Tongue (tissue), 2 donors: ENCODE data around the gene MTMR3. TPM values are rescaled to one million over a fixed set of nuclear protein-coding genes. Genes with fewer than 3 reads are reported as not detected.
A peak's percentile ranks its signal among the peaks of the same experiment; 100 is the strongest.

Experiments used
- DNase-seq: peaks from one replicate; pipeline ENCODE4 v3.0.0-alpha.2; 2015
- total RNA-seq: library from RNA; depleted of rRNA; stranded (reverse); fragments of >200 nt; gene quantifications from one replicate; pipeline ENCODE4 v1.2.3, GENCODE V29; 2014

MTMR3 gene
- total RNA-seq, 1 donor from 2014 or later: 68.2 TPM

DNA sequence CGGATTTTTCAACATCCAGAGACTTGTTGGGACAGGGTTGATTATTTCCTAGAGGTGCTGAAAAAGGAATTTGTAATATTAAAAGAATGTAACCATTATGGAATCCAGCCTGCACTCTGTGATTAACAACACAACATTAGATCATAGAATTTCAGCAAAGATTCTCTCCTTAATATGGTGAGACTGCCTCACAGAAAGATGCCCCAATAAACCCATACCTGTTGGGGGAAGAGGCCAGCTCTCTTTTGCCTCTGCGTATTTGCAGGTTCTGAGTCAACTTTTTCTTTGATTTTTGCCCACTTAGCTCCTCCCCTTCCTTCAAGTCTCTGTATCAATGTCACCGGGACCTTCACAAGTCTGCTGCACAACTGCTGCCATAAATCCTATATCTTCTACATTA is 12.4 kb upstream of the MTMR3 start:
- no peak for DNase-seq

DNA sequence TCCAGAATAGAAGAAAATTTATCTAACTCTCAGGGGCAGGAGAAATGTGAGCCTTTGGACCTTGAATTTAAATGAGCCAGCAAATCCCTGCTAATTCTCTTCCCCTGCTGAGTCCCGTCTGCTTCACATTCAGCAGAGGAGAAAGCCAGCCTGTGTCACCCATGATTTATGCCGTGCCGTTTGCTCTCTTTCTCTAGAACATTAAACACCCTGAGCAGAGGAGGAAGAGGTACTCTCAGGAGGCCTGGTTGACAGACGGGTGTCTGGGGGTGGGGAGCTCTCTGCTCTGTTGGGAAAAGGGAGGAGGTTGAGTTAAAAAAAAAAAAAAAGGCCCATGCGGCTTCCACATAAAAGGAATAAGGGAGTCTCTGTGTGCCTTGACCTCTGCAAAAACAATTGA is 11.3 kb upstream of the MTMR3 start:
- DNase-seq: peak; percentile 10

DNA sequence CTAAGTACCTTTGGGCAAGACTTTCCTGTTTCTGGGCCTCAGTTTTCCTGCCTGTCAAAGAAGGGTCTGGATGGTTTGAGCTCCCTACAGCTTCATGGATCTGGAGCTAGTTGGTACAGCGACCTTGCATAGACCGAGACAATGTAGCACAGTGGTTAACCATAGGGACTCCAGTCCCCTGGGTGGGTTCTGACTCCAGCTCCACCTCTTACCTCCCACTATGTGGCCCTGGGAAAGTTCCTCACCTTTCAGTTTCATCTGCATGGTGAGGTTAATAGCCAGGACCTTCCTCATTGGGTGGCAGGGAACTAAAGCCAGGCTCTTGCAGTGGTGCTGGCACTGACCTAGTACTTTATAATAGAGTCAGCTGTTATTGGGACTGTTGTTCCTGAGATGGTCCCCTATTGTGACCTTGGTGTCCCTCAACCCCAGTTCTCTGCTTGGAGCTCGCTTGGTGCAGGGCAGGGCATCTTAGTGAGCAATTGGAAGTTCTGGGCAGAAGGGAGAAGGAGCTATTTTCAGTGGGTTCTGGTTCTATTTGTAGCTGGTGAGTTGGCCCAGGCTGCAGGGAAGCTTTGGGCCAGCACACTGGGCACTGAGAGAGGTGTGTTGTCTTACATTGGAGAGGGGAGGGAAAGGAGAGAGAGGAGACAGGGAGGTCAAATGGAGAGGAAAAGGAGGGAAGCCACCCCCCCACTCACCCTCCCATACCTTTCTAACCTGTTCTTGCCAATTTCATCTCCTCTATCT is 10.7 kb upstream of the MTMR3 start:
- DNase-seq: no peak

DNA sequence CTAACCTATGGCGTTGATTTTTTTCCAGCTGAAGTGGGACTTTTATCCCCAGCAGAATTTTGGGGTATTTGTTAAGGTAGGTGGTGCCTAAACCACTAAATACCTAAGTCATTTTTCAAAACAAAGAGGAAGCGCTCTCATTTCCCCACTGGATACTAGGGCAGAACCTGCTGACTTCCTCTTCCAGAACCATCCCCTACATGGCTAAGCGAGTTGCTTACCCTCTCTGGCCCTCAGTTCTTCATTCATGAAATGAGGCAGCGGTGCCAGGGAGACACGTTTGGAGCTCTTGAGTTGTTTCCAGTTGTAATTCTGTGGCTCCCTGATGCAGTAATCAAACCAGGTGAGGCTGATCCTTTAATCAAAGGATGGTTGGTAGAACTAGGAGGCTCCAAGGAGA is 10.0 kb upstream of the MTMR3 start:
- DNase-seq: no peak

DNA sequence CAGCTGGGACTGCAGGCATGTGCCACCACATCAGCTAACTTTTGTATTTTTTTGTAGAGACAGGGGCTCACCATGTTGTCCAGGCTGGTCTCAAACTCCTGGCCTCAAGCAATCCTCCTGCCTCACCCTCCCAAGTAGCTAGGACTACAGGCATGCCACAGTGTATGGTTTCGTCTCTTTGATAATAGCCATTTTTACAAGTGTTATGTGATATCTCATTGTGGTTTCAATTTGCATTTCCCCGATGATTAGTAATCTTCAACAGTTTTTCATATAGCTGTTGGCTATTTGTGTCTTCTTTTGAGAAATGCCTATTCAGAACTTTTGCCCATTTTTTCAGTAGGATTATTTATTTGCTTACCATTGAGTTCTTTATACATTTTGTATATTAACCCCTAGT is 9.0 kb upstream of the MTMR3 start:
- no peak for DNase-seq

DNA sequence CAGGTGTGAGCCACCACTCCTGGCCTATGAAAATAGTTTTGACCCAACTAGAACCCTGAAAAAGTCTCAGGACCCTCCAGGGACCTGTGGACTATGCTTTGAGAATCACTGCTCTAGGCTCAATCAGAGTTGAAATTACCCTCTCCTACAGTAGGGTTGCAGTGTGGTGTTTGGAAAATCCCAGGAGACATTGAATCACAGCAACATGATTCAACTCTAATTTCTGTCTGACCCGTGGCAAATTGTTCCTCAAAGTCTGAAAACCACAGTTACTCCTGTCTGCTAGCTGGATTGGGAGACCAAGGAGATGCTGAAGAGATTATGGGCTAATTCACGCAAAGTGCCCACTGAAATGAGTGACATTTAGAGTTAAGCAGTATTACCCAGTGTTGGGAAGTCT is 5.4 kb upstream of the MTMR3 start:
- no peak for DNase-seq

DNA sequence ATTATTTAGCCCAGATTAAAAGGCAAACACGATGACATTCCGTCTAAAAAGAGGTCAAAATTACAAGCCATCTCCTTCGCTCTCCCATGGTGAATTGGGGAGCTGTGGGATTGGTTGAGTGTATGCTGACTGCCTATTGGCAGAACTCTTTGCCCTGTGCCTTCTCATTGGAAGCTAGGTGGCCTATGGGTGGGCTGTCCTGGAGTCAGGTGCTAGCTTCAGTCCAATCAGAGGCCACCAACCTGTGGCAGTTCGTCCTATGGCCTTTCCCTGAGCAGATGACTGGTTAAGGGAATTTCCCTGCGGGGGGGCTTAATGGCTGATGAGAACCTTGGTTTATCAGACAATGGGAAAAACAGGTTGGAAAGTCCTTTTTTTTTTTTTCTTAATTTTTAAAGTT is 3.2 kb upstream of the MTMR3 start:
- no peak for DNase-seq

DNA sequence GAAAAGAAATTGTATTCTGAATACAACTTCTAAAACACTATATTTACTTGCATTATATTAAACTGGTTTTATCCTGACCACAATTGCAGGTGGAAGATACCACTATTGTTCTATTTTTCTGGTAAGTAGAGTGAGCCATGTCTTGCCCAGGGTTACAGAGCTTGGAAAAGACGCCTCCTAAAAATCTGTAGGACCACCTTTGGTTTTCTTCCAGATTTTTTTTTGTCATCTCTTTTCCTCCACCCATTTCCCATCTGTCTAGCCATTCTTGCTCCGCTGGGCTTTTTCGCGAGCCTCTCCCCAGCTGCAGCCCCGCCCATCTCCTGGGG is 294 bp upstream of the MTMR3 start:
- DNase-seq: no peak

DNA sequence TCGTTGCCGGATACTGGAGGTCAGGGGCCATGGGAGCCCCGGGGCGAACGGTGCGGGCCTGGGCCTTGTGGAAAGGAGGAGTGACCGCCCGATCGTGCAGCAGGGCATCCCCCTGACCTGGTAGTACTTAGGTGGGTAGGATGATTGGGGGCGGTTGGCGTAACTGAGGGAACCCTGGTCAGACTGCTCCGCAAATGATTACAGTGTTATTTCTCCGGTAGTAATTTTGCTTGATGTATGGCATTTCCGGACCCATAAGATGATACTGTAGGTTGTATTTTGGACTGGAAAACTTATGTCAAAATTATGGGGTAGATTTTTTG is 762 bp downstream of the MTMR3 start:
- DNase-seq: no peak

DNA sequence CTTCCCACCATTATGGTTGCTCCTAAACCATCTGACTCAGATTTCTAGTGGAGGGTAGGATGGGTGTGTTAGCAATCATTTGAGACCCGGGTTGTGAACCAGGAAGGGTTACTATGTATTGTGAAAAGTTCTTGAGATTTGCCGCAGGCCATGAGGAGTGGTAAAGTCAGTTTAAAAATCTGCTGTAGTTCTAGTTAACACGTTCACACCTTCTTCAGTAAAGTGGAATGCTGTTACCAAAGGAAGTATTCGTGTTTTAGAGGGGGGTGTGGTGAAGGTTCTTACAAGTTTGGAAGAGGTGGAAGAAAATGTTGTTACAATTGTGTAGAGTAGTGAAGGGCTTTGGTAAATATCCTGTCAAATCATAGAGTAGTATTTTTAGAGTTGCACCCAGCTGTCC is 2.6 kb downstream of the MTMR3 start:
- DNase-seq: no peak

DNA sequence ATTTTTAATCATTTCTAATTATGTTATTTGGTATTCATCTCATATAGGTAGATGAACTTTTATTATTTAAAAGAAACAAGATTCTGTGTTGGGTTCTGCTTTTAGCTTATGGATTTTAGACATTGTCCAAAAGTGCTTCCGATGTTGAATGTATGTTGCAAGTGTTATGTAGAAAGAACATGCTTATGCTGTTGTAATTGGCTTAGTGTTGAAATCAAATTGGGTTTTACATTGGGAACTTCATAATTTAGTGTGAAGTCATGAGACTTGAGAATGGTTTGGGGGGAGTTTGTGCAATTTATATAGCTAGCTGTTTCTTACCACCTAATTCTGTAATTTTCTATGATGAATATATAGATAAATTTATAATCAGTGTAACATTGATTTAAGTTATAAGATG is 3.6 kb downstream of the MTMR3 start:
- DNase-seq: no peak

DNA sequence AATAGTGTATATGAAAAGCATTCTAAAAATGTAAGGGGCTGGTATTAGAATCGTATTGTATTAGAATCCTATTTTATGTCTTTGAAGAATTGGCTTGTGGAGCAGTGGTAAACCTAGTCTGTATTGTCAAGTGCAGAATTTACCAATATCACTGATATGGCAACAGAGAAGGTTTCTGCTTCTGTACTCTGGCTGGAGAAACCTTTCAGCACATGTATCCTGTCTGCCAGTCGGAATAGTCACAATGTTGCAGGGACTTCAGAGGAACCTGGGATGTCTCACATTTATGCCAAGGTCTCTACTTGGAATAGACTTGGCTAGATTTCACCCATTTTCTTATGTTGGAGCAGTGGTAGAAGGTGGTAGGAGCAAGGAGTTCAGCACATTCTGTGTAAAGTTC is 4.4 kb downstream of the MTMR3 start:
- DNase-seq: no peak

DNA sequence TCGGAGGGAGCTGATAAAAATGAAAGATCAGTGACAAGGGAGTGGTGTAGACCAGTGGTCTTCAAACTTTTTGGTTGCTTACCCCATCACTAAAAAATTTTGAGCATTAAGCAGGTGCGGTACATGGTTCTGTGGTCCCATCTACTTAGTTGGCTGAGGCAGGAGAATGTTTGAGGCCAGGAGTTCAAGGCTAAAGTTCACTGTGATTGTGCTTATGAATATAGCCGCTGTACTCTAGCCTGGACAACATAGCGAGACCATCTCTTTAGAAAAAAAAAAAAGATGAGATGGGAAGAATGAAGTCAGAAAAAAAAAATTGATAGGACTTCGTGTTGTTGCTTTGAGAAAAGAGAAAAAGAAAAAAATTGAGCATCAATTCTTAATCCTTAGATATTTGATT is 7.8 kb downstream of the MTMR3 start:
- DNase-seq: no peak

DNA sequence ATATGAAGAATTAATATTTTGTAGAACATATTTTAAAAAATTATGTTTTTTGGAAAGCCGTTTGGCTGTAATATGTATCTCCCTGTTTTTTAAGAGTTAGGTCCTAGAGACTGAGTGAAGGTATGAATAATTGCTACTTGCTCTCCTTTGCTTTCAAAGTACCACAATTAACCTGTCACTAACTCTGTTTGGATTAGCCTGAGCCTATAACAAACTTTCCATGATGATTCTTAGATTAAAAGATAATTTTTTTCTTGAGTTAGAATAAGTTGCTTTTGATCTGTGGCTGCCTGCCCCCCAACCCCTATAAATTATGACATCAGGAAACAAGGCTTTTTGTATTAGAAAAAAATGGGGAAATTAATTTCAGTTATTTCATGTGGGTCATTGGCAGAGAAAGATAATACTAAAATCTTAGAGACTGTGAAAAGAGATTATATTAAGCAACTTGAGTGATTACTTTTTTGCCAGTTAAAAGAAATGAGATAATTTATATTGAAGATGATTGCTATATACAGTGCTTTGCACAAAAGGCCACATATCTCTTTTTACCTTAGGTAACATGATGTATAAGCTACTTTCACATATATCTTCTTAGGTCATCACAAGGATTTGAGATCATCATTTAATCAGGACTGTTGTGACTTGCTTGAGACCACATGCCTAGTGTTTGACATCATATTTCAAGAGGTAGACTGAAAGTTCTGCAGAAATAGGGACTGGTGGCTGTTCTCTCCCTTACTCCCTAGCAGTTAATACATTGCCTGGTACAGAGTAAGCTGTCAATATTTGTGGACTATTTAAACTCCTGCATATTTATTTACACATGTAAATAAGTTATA is 9.6 kb downstream of the MTMR3 start:
- DNase-seq: no peak

DNA sequence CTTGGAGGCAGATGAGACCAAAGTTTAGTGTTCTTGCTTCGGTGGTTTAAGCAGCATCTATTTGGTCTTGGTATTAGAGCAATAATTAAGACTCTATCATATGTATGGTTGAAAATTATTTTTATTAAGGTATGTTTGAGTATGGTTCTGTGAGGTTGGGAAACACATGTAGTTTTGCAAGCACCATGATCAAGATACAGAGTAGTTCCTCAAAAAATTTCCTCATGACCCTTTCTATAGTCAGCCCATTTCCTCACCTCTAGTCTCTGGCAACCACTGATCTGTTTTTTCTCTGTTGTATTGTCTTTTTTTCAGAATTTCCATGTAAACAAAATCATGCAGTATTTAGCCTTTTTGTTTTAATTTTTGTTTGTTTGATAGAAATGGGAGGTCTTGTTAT is 18.4 kb downstream of the MTMR3 start:
- no peak for DNase-seq

DNA sequence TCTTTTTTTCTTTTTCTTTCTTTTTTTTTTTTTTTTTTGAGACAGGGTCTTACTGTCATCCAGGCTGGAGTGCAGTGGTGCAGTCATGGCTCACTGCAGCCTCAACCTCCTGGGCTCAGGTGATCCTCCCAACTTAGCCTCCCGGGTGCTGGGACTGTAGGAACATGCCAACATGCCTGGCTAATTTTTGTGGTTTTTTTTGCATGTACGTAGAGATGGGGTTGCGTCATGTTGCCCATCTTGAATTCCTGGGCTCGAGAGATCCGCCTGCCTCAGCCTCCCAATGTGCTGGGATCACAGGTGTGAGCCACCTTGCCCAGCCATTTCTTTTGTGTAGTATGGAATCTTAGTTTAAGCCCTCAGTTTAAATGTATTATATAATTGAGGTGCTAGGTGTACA is 20.4 kb downstream of the MTMR3 start:
- no peak for DNase-seq

DNA sequence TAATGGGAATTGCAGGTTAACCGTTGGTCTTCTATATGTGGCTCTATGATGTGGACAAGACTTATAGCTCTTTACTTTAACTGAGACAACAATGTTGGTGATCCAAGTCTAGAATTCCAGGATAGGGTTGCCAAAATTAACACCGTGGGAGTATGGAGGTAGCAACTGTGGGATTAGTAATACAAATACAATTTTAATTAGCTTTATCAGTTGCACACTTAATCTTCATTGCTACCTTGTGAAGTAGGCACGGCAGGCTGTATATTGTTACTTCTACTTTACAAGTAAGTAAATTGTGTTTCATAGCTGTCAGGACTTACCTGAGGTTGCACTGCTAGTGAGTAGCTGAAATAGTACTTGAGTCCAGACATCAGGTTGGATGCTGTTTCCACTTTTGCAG is 21.0 kb downstream of the MTMR3 start:
- DNase-seq: no peak

DNA sequence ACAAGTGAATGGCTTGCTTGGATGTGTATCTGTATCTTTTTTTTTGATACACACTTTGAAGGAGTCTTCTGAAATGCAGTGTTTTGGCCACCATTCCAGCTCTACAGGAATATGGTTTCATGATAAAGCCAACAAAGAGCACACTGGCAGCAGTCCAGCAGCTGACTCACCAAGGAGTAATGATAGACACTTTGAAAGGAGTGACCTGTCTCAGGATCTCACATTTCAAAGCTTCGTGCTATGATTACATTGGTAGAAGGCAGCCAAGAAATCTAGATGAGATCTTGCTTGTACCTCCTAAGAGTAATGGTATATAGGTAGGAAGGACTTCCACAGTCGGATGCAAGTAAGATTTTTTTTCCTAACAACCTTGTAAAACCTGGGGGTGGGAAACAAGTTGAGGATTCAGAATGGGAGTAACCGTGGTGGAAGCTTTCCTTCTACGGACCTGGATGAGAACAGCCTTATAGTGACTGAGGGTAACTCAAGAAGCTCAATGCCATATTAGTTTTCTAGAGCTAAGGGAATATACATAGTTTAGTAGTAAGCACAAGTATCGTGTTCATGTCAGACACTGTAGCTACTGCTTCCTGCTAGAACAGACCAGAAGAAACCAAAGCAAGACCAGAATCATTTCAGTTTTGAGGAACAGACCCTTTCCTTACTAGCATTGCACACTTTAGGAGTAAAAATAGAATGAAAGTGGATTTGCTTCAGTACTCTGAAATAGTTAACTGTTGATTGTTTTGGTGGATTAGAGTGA is 25.0 kb downstream of the MTMR3 start:
- peak; percentile 89 for DNase-seq

DNA sequence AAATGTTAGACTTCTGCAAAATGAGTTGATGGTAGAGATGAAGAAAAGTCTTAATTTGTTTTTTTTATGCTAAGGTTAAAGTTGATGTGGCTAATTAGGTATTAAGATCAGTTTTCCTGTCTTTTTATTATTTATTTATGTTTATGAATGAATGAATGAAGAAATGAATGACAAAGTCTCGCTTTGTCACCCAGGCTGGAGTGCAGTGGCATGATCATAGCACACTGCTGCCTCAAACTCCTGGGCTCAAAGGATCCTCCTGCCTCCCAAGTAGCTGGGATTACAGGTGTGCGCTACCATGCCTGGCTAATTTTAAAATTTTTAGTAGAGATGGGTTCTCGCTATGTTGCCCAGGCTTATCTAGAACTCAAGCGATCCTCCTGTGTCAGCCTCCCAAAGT is 29.2 kb downstream of the MTMR3 start:
- no peak for DNase-seq

DNA sequence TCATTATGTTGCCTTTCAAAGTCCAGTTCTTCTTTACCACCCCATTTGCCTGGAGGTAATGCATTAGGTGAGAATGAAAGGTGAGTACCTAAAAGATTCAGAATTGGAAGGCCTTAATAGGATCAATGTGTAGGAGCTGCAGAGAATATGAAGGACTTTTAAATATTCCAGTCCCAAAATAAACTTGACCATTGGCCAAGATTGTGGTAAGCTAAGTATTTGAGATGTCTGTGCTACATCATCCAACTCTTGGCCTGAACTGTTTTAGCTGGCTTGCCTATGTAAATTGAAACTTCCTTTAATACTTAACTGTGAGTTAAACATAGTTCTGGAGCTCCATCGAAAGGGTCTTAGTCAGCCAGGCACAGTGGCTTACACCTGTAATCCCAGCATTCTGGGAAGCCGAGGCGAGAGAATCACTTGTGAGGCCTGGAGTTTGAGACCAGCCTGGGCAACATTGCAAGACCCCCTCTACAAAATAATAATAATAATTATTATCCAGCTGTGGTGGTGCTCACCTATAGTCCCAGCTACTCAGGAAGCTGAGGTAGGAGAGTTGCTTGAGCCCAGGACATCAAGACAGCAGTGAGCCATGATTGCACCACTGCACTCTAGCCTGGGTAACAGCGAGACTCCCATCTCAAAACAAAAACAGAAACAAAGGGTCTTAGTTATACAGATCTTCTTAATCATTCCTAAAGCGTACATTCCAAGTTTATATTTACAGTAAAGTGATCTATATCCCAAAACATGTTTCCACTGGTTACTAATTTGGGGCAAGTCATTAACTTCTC is 29.8 kb downstream of the MTMR3 start:
- DNase-seq: peak; percentile 82

DNA sequence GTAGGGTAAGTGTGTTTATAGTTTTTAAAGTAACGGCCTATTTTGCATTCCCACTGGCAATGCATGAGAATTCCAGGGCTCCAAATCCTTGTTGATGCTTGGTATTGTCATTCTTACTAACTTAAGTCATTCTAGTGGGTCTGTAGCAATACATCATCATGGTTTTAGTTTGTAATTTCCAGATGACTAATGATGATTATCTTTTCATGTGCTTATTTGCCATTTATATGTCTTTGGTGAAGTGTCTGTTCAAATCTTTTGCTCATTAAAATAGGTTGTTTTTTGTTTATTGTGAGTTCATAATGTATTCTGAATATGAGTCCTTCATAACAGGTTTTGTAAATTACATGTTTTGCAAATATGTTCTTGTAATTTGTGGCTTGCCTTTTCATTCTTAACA is 31.2 kb downstream of the MTMR3 start:
- peak; percentile 12 for DNase-seq

DNA sequence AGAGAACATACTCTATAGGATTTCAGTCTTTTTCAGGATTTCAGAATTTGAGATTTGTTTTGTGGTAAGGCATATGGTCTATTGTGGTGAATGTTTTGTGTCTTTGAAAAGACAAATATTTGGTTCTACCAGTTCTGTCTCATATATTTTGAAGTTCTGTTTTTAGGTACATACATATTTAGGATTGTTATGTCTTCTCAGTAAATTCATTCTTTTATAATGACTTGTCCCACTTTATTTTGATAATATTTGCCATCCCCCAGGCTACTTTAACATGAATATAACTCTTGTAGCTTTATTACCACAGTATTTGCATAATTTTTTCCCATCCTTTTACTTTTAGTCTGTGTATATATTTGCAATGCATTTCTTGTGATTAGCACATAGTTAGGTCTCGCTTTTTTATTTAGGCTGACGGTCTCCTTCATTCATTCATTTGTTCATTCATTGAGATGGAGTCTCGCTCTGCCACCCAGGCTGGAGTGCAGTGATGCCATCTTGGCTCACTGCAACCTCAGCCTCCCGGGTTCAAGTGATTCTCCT is 32.1 kb downstream of the MTMR3 start:
- no peak for DNase-seq
